22Rv1 (cell line): Measurements from ENCODE around the gene SHANK2.

Experiments used
- H3K27ac ChIP-seq: fragments of 450-650 bp; 2 replicates; pipeline ENCODE4 v1.5.1; 2017
- ZFX ChIP-seq: fragments of 450-650 bp; IDR thresholded peaks from 2 replicates; pipeline ENCODE4 v1.6.1; 2017; ENCODE audit warnings: antibody characterized with exemption, borderline replicate concordance
- TF ChIP-seq, protein P1 (sequence below): fragments of 450-650 bp; IDR thresholded peaks from 2 replicates; pipeline ENCODE4 v1.5.1; 2017; ENCODE audit warnings: mild to moderate bottlenecking

Gene SHANK2

DNA sequence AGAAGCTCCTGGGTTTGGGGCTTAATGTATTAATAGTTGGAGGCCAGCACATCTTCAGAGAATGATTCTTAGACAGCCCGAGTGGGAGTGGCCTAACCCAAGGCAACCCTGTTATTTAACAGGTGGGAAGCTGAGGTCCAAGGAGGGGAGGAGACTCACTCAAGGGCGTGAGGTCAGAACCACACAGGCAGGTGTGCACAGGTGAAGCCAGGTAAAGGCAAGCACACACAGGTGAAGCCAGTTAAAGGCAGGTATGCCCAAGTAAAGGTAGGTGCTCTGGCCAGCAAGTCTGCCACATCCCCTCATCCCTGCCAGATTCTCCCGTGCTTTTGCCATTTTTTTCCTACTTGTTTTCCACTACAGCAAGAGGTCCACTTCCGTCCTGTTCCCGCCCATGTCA lies 2.9 kb upstream of the SHANK2 start:
- TF ChIP-seq ZFX = no peak
- TF ChIP-seq, protein P1, sequence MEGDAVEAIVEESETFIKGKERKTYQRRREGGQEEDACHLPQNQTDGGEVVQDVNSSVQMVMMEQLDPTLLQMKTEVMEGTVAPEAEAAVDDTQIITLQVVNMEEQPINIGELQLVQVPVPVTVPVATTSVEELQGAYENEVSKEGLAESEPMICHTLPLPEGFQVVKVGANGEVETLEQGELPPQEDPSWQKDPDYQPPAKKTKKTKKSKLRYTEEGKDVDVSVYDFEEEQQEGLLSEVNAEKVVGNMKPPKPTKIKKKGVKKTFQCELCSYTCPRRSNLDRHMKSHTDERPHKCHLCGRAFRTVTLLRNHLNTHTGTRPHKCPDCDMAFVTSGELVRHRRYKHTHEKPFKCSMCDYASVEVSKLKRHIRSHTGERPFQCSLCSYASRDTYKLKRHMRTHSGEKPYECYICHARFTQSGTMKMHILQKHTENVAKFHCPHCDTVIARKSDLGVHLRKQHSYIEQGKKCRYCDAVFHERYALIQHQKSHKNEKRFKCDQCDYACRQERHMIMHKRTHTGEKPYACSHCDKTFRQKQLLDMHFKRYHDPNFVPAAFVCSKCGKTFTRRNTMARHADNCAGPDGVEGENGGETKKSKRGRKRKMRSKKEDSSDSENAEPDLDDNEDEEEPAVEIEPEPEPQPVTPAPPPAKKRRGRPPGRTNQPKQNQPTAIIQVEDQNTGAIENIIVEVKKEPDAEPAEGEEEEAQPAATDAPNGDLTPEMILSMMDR = no peak
- no peak overlapping the region for H3K27ac ChIP-seq

- peak overlapping the region; percentile 77 for H3K27ac ChIP-seq
- TF ChIP-seq, protein P1 = no peak
- TF ChIP-seq ZFX = no peak
These were observed 1.4 kb upstream of the SHANK2 start for GRCh38 chr11:71253794-71254193.

- no peak for TF ChIP-seq ZFX
- TF ChIP-seq, protein P1 = no peak
- H3K27ac ChIP-seq = peak overlapping the region; percentile 77
These were observed 673 bp upstream of the SHANK2 start for GRCh38 chr11:71252770-71253730.

DNA sequence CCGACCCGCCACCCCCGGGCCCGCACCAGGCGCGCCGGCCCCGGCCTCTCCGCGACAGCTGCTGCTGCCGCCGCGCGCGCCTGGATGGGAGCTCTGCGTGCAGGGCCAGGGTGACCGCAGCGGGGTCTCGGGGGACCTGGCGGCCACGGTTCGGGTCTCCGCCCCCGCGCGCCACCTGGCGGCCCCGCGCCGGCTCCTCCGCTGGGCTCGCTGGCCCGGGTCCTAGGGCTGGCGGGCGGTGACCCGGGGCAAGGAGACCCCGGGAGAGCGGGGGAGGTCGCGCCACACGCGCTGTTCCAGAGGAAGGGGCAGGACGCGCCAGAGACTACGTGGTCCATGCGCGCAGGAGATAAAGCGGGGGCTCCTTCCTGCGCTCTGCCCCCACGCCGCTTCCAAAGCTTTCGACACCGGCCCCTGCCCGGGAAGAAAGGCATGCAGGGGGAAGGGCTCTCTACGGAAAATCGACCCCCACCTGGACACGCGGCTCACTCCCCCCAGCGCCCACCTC lies 562 bp downstream of the SHANK2 start:
- H3K27ac ChIP-seq = peak overlapping the region; percentile 77
- TF ChIP-seq, protein P1 = peak; percentile 91
- no peak for TF ChIP-seq ZFX

GRCh38 chr11:71251151-71251721 lies 1.1 kb downstream of the SHANK2 start:
- TF ChIP-seq, protein P1 = no peak
- TF ChIP-seq ZFX = no peak
- H3K27ac ChIP-seq = peak overlapping the region; percentile 77

DNA sequence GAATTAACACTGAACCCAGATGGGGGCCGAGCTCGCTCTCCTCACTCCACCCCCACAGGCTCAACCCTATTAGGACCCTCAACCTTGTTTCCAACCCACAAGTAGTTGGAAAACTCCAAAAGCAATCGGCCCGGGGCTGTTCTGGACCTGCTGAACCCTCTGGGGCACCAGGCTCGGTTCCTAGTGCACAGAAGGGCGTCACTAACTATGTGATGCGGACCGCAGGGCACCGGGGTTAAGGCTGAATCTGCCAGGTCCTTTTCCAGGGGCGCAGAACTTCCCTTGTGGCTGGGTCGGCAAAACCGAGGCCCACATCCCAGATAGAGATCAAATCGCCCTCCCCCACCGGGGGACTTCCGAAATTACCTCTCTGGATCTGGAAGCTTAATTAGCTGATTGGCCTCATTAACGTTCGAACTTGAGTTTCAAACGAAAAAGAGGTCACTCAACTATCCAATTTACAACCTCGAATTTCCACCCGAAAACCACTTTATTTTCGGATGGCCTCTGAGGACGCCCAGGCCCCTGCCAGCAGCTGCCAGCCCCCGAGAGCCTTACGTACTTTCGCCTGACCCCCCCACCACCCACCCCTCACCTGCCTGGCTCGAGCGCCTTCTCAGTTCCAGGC lies 1.7 kb downstream of the SHANK2 start:
- no peak overlapping the region for H3K27ac ChIP-seq
- TF ChIP-seq, protein P1 = no peak
- no peak for TF ChIP-seq ZFX
